ENCODE data around the gene MAP3K20.
A peak's percentile ranks its signal among the peaks of the same experiment; 100 is the strongest.
"Not testable (repeated sequence)": the region's sequence is repeated elsewhere in the genome, so short reads cannot be mapped to it uniquely, and the experiment has no call there.

Gene MAP3K20

GRCh38 chr2:173238831-173239230 lies 163.2 kb downstream of the MAP3K20 start:
- Mint-ChIP-seq H3K36me3 (ENCODE audit: insufficient read depth) (no peaks in the 10 kb centered on the region), H3K4me3 (no peak overlapping the region), H3K27me3 (no peaks in the 10 kb centered on the region), H3K4me1 (ENCODE audit: low read depth in 2 of 2) (no peaks in the 10 kb centered on the region), H3K27ac (no peak overlapping the region), H3K9me3 (no peaks in the 10 kb centered on the region)
- DNase-seq (no peak), ATAC-seq (replicated peaks) (no peak)

GRCh38 chr2:173239644-173240043 lies 164.0 kb downstream of the MAP3K20 start:
- Mint-ChIP-seq H3K9me3 (no peaks in the 10 kb centered on the region), H3K4me3 (no peak overlapping the region), H3K27me3 (no peaks in the 10 kb centered on the region), H3K36me3 (ENCODE audit: insufficient read depth) (no peaks in the 10 kb centered on the region), H3K27ac (no peak overlapping the region), H3K4me1 (ENCODE audit: low read depth in 2 of 2) (no peaks in the 10 kb centered on the region)
- ATAC-seq (replicated peaks) (no peak), DNase-seq (no peak)

- Mint-ChIP-seq H3K9me3 (no peaks in the 10 kb centered on the region), H3K27ac (no peak overlapping the region)
- ATAC-seq (replicated peaks) = no peak
These were observed 164.4 kb downstream of the MAP3K20 start for GRCh38 chr2:173240083-173240482.

GRCh38 chr2:173241643-173242042 lies 166.0 kb downstream of the MAP3K20 start:
- Mint-ChIP-seq H3K27me3 (no peaks in the 10 kb centered on the region), H3K9me3 (no peaks in the 10 kb centered on the region), H3K27ac (no peak overlapping the region), H3K4me1 (ENCODE audit: low read depth in 2 of 2) (no peaks in the 10 kb centered on the region), H3K36me3 (ENCODE audit: insufficient read depth) (no peaks in the 10 kb centered on the region), H3K4me3 (no peak overlapping the region)
- no peak for ATAC-seq (replicated peaks)
- DNase-seq = no peak

More at GRCh38 chr2:173240083-173240482, 164.4 kb downstream of the MAP3K20 start:
- no peaks in the 10 kb centered on the region for H3K27me3 Mint-ChIP-seq
- no peaks in the 10 kb centered on the region for H3K4me1 Mint-ChIP-seq (ENCODE audit: low read depth in 2 of 2)
- DNase-seq = no peak
- no peak overlapping the region for H3K4me3 Mint-ChIP-seq
- no peaks in the 10 kb centered on the region for H3K36me3 Mint-ChIP-seq (ENCODE audit: insufficient read depth)

GRCh38 chr2:173247156-173247555 lies 171.5 kb downstream of the MAP3K20 start:
- no peak overlapping the region for H3K27ac Mint-ChIP-seq
- H3K4me1 Mint-ChIP-seq (ENCODE audit: low read depth in 2 of 2) = no peaks in the 10 kb centered on the region
- DNase-seq = no peak
- no peaks in the 10 kb centered on the region for H3K36me3 Mint-ChIP-seq (ENCODE audit: insufficient read depth)
- no peak for ATAC-seq (replicated peaks)
- no peaks in the 10 kb centered on the region for H3K27me3 Mint-ChIP-seq
- H3K4me3 Mint-ChIP-seq = no peak overlapping the region
- no peaks in the 10 kb centered on the region for H3K9me3 Mint-ChIP-seq

- H3K27me3 Mint-ChIP-seq = no peaks in the 10 kb centered on the region
- no peak overlapping the region for H3K4me3 Mint-ChIP-seq
- H3K4me1 Mint-ChIP-seq (ENCODE audit: low read depth in 2 of 2) = no peaks in the 10 kb centered on the region
- H3K9me3 Mint-ChIP-seq = no peaks in the 10 kb centered on the region
- no peak overlapping the region for H3K27ac Mint-ChIP-seq
- DNase-seq (no peak), ATAC-seq (replicated peaks) (no peak)
- no peaks in the 10 kb centered on the region for H3K36me3 Mint-ChIP-seq (ENCODE audit: insufficient read depth)
These were observed 172.7 kb downstream of the MAP3K20 start for GRCh38 chr2:173248381-173248780.

- Mint-ChIP-seq H3K27ac (no peak overlapping the region), H3K27me3 (no peaks in the 10 kb centered on the region), H3K4me1 (ENCODE audit: low read depth in 2 of 2) (no peaks in the 10 kb centered on the region), H3K36me3 (ENCODE audit: insufficient read depth) (no peaks in the 10 kb centered on the region), H3K9me3 (no peaks in the 10 kb centered on the region), H3K4me3 (no peak overlapping the region)
- DNase-seq (no peak), ATAC-seq (replicated peaks) (no peak)
These were observed 174.3 kb downstream of the MAP3K20 start for GRCh38 chr2:173249661-173250641.

GRCh38 chr2:173251225-173251624 lies 175.6 kb downstream of the MAP3K20 start:
- no peak for DNase-seq
- Mint-ChIP-seq H3K27me3 (no peaks in the 10 kb centered on the region), H3K27ac (no peak overlapping the region), H3K4me3 (no peak overlapping the region), H3K4me1 (ENCODE audit: low read depth in 2 of 2) (no peaks in the 10 kb centered on the region), H3K9me3 (no peaks in the 10 kb centered on the region), H3K36me3 (ENCODE audit: insufficient read depth) (no peaks in the 10 kb centered on the region)
- no peak for ATAC-seq (replicated peaks)

GRCh38 chr2:173252581-173252980 lies 176.9 kb downstream of the MAP3K20 start:
- DNase-seq = no peak
- Mint-ChIP-seq H3K36me3 (ENCODE audit: insufficient read depth) (no peaks in the 10 kb centered on the region), H3K27me3 (no peaks in the 10 kb centered on the region), H3K27ac (no peak overlapping the region), H3K9me3 (no peaks in the 10 kb centered on the region), H3K4me1 (ENCODE audit: low read depth in 2 of 2) (no peaks in the 10 kb centered on the region), H3K4me3 (no peak overlapping the region)
- no peak for ATAC-seq (replicated peaks)

GRCh38 chr2:173254659-173255058 lies 179.0 kb downstream of the MAP3K20 start:
- ATAC-seq (replicated peaks) = no peak
- Mint-ChIP-seq H3K9me3 (no peaks in the 10 kb centered on the region), H3K36me3 (ENCODE audit: insufficient read depth) (no peaks in the 10 kb centered on the region), H3K27ac (no peak overlapping the region), H3K27me3 (no peaks in the 10 kb centered on the region), H3K4me1 (ENCODE audit: low read depth in 2 of 2) (no peaks in the 10 kb centered on the region), H3K4me3 (no peak overlapping the region)
- no peak for DNase-seq

GRCh38 chr2:173258701-173259100 lies 183.1 kb downstream of the MAP3K20 start:
- Mint-ChIP-seq H3K4me3 (no peak overlapping the region), H3K9me3 (no peaks in the 10 kb centered on the region), H3K36me3 (ENCODE audit: insufficient read depth) (no peaks in the 10 kb centered on the region), H3K4me1 (ENCODE audit: low read depth in 2 of 2) (no peaks in the 10 kb centered on the region), H3K27me3 (no peaks in the 10 kb centered on the region), H3K27ac (no peak overlapping the region)
- ATAC-seq (replicated peaks) (no peak), DNase-seq (no peak)

GRCh38 chr2:173262356-173262755 lies 186.7 kb downstream of the MAP3K20 start:
- not testable (repeated sequence) for H3K27me3 Mint-ChIP-seq; DNase-seq; H3K9me3 Mint-ChIP-seq; H3K36me3 Mint-ChIP-seq (ENCODE audit: insufficient read depth); ATAC-seq (replicated peaks); H3K27ac Mint-ChIP-seq; H3K4me3 Mint-ChIP-seq
- H3K4me1 Mint-ChIP-seq (ENCODE audit: low read depth in 2 of 2) = peaks cover 7 to 10% of the 10 kb centered on the region in 2 donors

- no peak for ATAC-seq (replicated peaks)
- H3K27me3 Mint-ChIP-seq = no peaks in the 10 kb centered on the region
- no peak for DNase-seq
- peak overlapping the region; percentile 11 to 54 for H3K4me3 Mint-ChIP-seq
- peaks cover 7 to 10% of the 10 kb centered on the region in 2 donors for H3K4me1 Mint-ChIP-seq (ENCODE audit: low read depth in 2 of 2)
- H3K27ac Mint-ChIP-seq = peak overlapping the region in 1 of 2 donors; percentile 64
- H3K36me3 Mint-ChIP-seq (ENCODE audit: insufficient read depth) = no peaks in the 10 kb centered on the region
- H3K9me3 Mint-ChIP-seq = no peaks in the 10 kb centered on the region
These were observed 188.5 kb downstream of the MAP3K20 start for GRCh38 chr2:173264151-173264550.

All from effector memory CD8-positive, alpha-beta T cell (primary cell).